A673 (cell line): Measurements from ENCODE around the gene SMAD1.

Experiments used
- CTCF ChIP-seq: fragments of 300-800, 200-600 bp; sonication (generic); conservative IDR thresholded peaks from 2 replicates; pipeline ENCODE4 v1.5.1; 2017; ENCODE audit warnings: low read depth, mild to moderate bottlenecking, antibody characterized with exemption, low read length, moderate library complexity, mixed read lengths
- EZH2 ChIP-seq: fragments of 200-600 bp; sonication (generic); IDR thresholded peaks from 2 replicates; pipeline ENCODE4 v1.6.1; 2017; ENCODE audit warnings: borderline replicate concordance, low read depth, mild to moderate bottlenecking, mixed read lengths, antibody characterized with exemption, low read length; ENCODE audit not compliant: poor library complexity, severe bottlenecking

- TF ChIP-seq CTCF, result no peak
- TF ChIP-seq EZH2, result no peak
Observed at GRCh38 chr4:145602129-145602760, 120.6 kb downstream of the SMAD1 start.
